Fibroblast of villous mesenchyme (primary cell): ENCODE measurements around the gene SULF2. TPM values are rescaled to one million over a fixed set of nuclear protein-coding genes. Genes with fewer than 3 reads are reported as not detected.
"Not testable (repeated sequence)": the region's sequence is repeated elsewhere in the genome, so short reads cannot be mapped to it uniquely, and the experiment has no call there.

ENCODE experiments used
- DNase-seq: peaks from one replicate; pipeline ENCODE4 v3.0.0-alpha.2; 2010; ENCODE audit warnings: low read depth
- H3K4me3 ChIP-seq: 2 replicates; pipeline ENCODE4 v1.5.1; 2011; ENCODE audit warnings: low read depth, mild to moderate bottlenecking, low read length
- total RNA-seq: library from RNA; depleted of rRNA; stranded (reverse); fragments of >200 nt; gene quantifications from 2 replicates; pipeline ENCODE4 v1.2.3, GENCODE V29; 2012
- TF ChIP-seq, protein P1 (sequence below): IDR thresholded peaks from 2 replicates; pipeline ENCODE4 v1.5.1; 2012; ENCODE audit warnings: low read depth, mild to moderate bottlenecking, low read length; ENCODE audit not compliant: insufficient read depth

The SULF2 gene
- total RNA-seq, 1 donor: 3.5 TPM

DNA sequence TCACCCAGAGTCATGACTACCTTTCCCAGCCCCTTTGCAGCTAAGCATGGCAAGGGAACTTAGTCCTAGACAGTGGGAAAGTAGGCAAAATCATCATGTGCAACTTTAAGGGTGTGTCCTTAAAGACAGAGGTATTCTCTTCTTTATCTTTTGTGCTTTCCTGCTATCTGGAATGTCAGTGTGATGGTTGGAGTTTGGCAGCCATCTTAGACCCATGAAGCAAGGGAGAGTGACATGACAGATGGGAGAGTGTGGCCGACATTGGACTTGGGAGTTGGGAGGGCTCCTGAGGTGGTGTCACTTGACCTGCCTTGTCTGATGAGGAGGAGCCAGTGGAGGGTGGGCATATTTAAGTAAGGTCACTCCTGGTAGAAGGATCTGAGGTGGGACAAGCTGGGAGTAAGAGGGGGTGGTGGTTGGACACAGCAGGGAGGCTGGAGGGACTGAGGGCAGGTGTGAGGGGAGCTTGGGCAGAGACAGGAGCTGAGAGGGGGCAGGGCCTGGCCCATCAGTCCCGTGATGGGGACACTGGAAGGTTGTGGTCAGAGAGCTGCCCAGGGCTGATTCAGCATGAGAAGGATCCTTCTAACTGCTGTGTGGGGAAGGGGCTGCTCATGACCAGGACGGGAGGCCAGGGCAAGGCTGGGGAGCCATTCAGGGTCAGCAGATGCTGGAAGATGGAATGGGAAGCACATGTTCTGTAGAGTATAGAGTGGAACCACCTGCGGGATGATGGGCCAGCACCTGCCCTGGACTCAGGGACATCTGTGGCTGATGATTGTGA is 29.5 kb upstream of the SULF2 start:
- H3K4me3 ChIP-seq: no peak overlapping the region
- TF ChIP-seq, protein P1, sequence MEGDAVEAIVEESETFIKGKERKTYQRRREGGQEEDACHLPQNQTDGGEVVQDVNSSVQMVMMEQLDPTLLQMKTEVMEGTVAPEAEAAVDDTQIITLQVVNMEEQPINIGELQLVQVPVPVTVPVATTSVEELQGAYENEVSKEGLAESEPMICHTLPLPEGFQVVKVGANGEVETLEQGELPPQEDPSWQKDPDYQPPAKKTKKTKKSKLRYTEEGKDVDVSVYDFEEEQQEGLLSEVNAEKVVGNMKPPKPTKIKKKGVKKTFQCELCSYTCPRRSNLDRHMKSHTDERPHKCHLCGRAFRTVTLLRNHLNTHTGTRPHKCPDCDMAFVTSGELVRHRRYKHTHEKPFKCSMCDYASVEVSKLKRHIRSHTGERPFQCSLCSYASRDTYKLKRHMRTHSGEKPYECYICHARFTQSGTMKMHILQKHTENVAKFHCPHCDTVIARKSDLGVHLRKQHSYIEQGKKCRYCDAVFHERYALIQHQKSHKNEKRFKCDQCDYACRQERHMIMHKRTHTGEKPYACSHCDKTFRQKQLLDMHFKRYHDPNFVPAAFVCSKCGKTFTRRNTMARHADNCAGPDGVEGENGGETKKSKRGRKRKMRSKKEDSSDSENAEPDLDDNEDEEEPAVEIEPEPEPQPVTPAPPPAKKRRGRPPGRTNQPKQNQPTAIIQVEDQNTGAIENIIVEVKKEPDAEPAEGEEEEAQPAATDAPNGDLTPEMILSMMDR: no peak
- no peak for DNase-seq

DNA sequence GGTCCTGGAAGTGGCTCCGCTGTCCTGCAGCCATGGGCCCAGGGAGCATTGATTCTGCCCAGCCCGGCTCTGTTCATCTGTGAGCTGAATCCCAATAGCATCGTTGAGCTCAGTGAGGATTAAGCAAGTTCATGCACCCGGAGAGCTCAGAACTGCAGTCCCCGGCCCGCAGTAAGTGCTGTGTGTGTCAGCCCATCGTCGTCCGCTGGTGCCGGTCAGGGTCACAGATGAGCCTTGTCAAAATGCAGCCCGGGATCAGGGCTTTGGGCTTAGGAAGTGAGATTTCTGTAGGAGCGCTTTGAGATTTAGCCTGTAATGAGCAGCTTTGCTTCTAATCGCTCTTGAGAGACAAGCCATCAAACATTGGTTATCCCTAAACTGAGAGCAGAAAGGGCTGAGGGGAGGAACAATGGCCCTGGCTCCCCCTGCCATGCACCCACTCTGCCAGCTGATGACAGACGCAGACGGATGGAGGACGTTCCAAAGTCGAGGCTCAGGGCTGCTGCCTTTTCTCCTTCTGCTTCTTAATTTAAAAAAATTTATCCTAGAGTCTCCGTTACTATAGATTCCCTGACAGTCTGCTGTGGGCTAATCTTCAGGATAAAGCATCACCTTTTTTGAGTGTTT is 25.6 kb upstream of the SULF2 start:
- no peak overlapping the region for H3K4me3 ChIP-seq
- no peak for DNase-seq
- TF ChIP-seq, protein P1: no peak

DNA sequence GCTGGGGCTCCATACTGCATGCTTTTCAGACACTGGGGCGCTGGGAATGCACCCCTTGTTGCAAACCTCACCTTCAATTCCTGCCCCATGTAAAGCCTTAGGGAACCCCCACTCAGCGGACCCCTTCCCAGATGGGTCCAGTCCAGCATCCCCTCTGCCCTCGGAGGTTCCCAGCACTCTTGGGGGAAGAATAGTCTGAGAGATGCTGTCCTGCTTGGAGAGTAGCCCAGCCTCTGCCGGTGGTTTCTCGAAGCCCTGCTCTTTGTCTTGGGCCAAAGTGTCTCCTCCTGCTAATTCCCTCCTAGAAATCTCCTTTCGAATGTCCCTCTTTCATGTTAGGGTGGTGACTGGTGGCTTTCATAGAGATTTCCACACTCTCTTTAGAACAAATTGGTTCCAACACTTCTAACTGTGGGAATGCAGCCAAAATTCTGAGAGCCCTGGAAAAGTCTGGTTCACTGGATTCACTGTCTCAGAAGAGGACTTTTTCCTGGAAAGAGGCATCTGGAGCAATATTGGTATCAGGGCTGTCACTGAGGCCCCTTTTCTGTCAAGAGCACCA is 24.9 kb upstream of the SULF2 start:
- no peak for DNase-seq
- no peak overlapping the region for H3K4me3 ChIP-seq
- TF ChIP-seq, protein P1: no peak

DNA sequence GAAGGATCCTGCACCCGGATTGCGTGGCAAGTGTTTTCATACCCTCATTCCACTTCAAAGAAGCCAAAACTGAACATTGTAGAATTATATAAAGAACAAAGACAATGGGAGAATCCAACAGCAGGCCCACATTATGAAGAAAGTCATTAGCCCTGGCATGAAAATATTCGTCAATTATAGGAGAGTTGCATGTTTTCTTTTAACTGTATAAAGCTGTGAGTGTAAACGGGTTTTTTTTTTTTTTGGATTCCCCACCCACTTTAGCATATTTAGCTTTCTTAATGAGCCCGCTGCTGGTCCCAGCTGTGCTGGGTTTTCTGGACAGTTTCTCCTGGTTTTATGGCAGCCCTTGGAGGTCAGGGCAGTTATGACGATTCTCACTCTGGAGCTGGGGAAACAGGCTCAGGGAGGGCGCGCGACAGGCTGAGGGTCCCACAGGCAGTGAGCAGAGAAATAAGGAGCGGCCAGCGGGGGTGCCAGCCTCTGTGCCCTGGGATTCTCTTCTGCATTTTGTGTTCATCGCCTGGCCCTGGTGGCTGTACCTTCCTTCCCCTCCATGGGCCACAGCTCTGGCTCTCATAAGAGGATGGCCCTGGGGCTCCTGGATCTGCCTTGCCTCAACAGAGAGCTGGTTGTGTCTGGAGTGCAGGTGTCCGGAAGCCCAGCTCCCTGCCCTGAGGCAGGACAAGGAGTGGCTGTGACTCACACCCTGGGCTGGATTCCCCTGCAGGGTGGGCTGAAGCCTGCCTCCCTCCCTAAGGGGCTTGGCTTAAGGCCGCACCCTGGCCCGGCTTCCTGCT is 24.1 kb upstream of the SULF2 start:
- H3K4me3 ChIP-seq: no peak overlapping the region
- TF ChIP-seq, protein P1: no peak
- DNase-seq: peak; percentile 44

DNA sequence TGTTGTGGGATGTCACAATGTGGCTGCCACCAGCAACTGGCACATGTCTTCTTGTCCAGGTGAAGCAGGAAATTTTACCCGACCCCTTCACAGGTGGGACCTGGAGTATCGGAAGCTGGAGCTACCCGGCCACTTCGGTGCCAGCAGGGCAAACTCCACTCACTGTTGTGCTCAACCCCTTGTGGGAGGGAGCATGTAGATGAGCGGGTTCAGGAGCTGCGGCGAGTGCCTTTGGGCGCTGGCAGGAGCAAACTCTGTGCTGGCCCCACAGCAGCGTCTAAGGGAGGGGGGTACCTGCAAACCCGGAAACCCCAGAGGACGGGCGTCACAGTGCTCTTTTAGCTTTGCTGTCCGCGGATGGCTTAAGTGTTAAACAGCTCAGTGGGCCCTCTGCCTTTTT is 20.7 kb upstream of the SULF2 start:
- TF ChIP-seq, protein P1: no peak
- no peak overlapping the region for H3K4me3 ChIP-seq
- no peak for DNase-seq

DNA sequence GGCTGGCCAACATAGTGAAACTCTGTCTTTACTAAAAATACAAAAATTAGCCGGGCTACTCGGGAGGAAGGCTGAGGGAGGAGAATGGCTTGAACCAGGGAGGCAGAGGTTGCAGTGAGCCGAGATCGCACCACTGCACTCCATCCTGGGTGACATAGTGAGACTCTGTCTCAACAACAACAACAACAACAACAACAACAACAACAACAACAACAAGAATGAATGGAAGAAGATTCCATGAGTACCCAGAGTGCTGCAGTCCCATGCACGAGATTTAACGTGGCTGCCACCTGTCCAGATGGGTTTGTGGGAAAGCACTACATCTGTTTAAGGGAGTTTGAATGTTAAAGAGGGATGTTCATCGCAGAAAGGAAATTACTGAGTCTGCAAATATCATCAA is 19.7 kb upstream of the SULF2 start:
- not testable (repeated sequence) for DNase-seq, H3K4me3 ChIP-seq

DNA sequence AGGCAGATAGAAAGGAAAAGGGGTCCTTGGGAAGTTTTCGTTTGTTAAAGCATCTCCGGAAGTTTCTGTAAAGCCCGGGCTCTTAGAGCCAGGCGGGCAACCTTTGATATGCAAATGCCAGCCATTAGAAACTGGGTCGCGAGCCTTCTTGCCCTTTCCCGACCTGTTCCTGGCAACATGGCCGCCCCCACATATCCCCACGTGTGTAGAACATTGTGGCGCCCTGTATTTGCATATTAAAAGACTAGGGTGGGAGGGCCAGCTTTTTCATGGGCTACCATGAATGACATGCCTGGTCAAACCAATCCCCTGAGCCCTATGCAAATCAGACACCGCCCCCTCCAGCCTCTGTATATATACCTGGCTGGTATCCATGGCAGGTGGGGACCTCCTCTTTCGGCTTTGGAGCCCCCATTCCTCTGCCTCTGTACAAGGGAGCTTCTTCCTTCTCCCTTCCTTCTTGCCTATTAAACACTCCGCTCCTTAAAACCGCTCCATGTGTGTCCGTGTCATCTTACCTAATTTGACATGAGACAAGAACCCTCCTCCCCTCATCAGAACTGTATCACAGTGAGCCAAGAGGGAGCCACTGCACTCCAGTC is 19.0 kb upstream of the SULF2 start:
- not testable (repeated sequence) for DNase-seq, H3K4me3 ChIP-seq
